Endometrium (tissue), 2 donors: Measurements from ENCODE around the gene OLIG2.

Experiments used
- FAIRE-seq: peaks from 2 replicates; lab custom pipeline; 2012; peaks lifted over from hg19 to GRCh38; lab: Jason Lieb, UNC
- donor health status: control.
- donor health status: control.

The OLIG2 gene

GRCh38 chr21:33064623-33065390 is 39.1 kb downstream of the OLIG2 start:
- FAIRE-seq, result no peak

- FAIRE-seq, result no peak
Observed at GRCh38 chr21:33067043-33067442, 41.3 kb downstream of the OLIG2 start.

- no peak for FAIRE-seq
Observed at GRCh38 chr21:33067457-33067856, 41.7 kb downstream of the OLIG2 start.

DNA sequence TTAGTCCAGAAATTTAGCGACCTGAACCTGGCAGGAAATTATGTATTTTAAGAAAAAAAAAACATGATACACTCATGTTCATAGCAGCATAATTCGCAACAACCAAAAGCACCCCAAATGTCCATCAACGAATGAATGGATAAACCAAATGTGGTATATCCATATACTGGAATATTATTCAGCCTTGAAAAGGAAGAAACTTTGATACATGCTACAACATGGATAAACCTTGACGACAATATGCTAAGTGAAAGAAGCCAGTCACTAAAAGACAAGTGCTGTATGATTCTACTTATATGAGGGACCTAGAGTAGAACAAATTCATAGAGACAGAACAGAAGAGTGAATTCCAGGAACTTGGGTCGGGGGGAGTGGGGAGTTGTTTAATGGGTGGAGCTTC is 43.5 kb downstream of the OLIG2 start:
- FAIRE-seq, result no peak

DNA sequence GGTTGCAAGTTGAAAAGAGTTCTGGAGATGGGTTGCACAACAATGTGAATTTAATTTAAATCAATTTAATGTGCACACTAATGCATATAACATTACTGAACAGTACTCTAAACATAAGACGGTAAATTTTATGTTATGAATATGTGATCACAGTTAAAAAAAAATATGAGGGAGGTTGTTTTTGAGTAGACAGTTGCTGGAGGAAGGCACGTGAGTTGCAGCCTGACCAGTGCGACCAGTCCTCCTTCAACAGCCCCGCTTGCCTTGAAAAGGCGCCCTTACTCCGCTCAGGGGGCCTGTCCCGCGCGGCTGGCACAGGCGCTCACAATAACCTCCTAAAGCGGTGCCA is 43.9 kb downstream of the OLIG2 start:
- no peak for FAIRE-seq

- FAIRE-seq, result no peak
Observed at GRCh38 chr21:33069994-33070743, 44.4 kb downstream of the OLIG2 start, which contains the start of gene OLIG1. OLIG1 (plus strand) TSS chr21:33070141; CDS start chr21:33070247, 106 bp downstream.

- FAIRE-seq, result no peak
Observed at GRCh38 chr21:33070744-33070997, 44.9 kb downstream of the OLIG2 start.

DNA sequence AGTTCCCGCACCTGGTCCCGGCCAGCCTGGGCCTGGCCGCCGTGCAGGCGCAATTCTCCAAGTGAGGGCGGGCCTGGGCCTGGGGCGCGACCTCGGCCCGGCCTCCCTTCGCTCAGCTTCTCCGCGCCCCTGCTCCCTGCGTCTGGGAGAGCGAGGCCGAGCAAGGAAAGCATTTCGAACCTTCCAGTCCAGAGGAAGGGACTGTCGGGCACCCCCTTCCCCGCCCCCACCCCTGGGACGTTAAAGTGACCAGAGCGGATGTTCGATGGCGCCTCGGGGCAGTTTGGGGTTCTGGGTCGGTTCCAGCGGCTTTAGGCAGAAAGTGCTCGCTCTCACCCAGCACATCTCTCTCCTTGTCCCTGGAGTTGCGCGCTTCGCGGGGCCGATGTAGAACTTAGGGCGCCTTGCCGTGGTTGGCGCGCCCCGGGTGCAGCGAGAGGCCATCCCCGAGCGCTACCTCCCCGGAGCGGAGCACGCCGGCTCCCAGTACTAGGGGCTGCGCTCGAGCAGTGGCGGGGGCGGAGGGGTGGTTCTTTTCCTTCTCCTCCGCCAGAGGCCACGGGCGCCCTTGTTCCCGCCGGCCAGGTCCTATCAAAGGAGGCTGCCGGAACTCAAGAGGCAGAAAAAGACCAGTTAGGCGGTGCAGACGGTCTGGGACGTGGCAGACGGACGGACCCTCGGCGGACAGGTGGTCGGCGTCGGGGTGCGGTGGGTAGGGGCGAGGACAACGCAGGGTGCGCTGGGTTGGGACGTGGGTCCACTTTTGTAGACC is 45.4 kb downstream of the OLIG2 start:
- no peak for FAIRE-seq

DNA sequence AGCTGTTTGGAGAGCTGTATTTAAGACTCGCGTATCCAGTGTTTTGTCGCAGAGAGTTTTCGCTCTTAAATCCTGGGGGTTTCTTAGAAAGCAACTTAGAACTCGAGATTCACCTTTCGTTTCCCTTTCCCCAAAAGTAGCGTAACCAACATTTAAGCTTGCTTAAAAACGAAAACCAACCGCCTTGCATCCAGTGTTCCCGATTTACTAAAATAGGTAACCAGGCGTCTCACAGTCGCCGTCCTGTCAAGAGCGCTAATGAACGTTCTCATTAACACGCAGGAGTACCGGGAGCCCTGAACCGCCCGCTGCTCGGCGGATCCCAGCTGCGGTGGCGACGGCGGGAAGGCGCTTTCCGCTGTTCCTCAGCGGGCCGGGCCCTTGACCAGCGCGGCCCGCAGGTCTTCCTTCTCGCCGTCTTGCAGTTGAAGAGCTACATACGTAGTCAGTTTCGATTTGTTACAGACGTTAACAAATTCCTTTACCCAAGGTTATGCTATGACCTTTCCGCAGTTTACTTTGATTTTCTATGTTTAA is 46.1 kb downstream of the OLIG2 start:
- no peak for FAIRE-seq

DNA sequence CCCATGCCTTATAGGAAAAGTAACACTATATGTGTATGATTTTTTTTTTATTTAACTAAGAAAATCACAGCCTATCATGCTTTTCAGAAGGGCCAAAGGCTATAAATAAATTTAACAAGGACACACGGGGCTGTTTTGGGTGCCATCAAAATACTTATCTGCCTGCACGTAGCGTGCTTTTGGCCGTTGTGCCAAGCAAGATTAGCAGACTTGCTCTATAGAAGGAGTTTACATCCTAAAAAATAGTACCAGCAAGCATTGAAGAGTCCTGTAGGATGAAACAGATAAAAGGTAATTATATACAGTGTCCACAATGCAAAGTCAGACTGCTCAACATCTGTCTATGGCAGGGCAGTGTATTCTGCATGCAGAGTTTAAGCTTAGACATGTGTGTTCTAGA is 47.9 kb downstream of the OLIG2 start:
- FAIRE-seq, result no peak

- FAIRE-seq, result no peak
Observed at GRCh38 chr21:33075128-33075527, 49.4 kb downstream of the OLIG2 start.

DNA sequence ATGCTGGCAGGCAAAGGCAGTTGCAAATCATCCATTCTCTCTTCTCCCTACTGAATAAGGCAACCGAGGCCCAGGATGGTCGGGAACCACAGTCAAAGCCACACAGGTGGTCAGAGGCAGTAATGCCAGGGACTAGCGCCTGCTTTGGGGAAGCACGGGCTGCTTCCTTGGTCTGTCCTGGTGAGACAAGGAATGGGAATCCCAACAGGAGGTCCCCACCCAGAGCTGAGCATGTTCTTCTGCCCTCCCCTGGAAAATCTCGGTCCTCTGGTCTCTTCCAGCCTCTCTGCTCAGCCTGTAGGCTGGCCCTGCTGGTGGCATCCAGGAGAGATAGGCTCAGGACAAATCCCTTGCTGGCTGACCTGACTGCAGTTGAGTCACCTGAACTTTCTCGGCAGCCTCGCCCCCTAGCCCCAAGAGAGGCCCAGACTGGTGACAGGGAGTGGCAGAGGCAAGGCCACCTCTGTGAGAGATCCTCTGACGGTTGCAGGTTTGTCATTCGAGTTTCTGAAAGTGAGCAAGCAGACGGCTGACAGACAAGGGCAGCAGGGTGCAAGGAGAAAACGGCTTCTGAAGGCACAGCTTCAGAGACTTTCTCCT is 50.0 kb downstream of the OLIG2 start:
- no peak for FAIRE-seq

DNA sequence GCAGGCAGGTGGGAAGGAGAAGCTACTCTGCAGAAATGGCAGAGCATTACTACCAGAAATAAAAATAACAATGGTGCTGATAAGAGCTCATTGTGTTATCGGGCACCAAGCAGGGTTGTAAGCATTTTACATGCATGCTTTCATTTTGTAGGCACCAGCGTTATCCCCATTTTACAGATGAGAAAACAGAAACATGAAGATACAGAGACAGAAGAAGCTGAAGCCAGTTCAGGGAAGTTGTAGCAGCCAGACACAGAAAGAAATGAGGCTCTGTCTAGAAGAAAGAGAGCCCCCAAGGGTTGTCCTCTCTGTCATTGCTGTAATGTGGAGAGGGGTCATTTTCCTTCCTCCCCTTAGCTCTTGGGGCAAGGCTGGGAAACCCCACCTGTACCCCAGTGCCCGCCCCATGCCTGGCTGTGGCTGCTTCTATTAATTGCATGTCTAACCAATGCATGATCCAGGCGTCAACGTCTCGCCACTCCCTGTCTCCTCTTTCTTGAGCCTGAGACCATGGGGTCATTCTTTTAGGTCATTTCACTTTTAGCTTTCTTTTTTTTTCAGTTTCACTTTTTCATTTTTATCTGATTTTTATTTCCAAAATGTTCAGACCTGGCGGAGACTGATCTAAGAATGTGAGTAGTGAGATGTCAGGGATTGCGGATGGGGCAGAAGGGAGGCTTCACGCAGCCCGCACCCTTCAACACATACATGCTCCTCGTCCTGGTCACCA is 51.0 kb downstream of the OLIG2 start:
- FAIRE-seq, result no peak
